Chondrocyte (in vitro differentiated cells): Measurements from ENCODE around the gene SPEM2. TPM values are rescaled to one million over a fixed set of nuclear protein-coding genes. Genes with fewer than 3 reads are reported as not detected.

Source experiments
- DNase-seq: peaks from one replicate; pipeline ENCODE4 v3.0.0; 2021; ENCODE audit warnings: mixed read lengths, low spot score
- H3K27ac Mint-ChIP-seq: one replicate; pipeline ENCODE4 v1.8.0; 2021; ENCODE audit warnings: mild to moderate bottlenecking, moderate library complexity, mixed read lengths; ENCODE audit not compliant: unreplicated experiment
- H3K27me3 Mint-ChIP-seq: 2 replicates; pipeline ENCODE4 v1.8.0; 2021; ENCODE audit warnings: low read depth, mixed read lengths
- H3K36me3 Mint-ChIP-seq: 2 replicates; pipeline ENCODE4 v1.8.0; 2021; ENCODE audit warnings: low read depth, mixed read lengths
- H3K4me1 Mint-ChIP-seq: 2 replicates; pipeline ENCODE4 v1.8.0; 2021; ENCODE audit warnings: low read depth, mild to moderate bottlenecking, mixed read lengths
- H3K4me3 Mint-ChIP-seq: one replicate; pipeline ENCODE4 v1.8.0; 2021; ENCODE audit warnings: mild to moderate bottlenecking, moderate library complexity, mixed read lengths; ENCODE audit not compliant: unreplicated experiment
- H3K9me3 Mint-ChIP-seq: 2 replicates; pipeline ENCODE4 v1.8.0; 2021; ENCODE audit warnings: low read depth, mixed read lengths
- total RNA-seq: library from RNA; stranded (reverse); gene quantifications from 3 replicates; pipeline ENCODE4 v1.2.1, GENCODE V29; 2021
- TF ChIP-seq, protein P1 (sequence below): fragments of 200-600 bp; sonication (generic); IDR thresholded peaks from 2 replicates; pipeline ENCODE4 v1.5.0; 2021; ENCODE audit warnings: antibody characterized with exemption, mild to moderate bottlenecking, moderate library complexity

SPEM2 gene
- total RNA-seq, 1 donor from 2014 or later, result not detected

DNA sequence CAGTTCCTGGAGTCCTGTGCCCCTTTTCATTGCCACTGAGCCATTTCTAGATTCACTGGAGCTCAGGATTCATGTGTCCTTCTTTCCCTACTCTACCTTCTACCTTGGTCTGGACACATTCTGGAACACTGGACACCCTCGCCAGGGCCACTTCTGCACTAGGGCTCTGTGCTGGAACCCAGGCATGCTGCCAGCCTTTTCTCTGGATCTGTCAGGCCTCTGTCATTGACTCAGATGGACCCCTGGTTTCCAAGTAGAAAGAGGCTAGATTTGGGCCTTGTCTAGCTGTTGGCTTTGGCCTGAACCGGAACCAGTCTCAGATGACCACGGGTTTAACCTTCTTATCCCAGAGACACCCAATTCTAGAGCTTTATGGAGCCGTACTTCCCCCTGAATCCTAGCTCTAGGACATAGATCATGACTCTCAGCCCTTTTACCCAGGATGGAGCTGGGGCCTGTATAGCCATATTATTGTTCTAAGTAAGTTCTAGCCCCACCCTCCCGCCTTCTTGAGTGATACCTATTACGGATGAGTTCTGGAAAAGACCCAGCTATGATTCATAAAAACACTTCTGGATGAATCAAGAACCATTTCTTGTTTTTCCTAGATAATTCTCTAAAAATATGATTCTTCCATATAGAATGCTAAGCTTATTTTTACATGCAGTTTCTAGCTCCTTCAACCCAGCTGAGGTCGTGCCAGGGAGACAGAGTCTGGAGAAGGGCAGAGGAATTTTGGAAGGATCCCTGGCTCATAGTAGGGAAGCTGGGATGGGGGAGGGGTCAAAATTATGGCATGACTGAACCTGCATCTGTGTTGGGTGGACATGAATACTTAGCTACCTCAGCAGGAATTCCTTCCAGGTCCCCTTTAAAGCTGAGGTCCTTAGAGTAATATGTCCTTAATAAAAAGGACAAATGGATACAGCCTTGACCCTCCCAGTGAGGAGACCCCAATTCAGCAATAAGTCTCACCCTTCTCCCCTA is 18.4 kb downstream of the SPEM2 start:
- no peak overlapping the region for H3K4me3 Mint-ChIP-seq
- DNase-seq, result no peak
- no peaks in the 10 kb centered on the region for H3K9me3 Mint-ChIP-seq
- peak overlapping the region; percentile 59 for H3K27ac Mint-ChIP-seq
- H3K36me3 Mint-ChIP-seq, result peaks cover 2% of the 10 kb centered on the region
- TF ChIP-seq, protein P1, sequence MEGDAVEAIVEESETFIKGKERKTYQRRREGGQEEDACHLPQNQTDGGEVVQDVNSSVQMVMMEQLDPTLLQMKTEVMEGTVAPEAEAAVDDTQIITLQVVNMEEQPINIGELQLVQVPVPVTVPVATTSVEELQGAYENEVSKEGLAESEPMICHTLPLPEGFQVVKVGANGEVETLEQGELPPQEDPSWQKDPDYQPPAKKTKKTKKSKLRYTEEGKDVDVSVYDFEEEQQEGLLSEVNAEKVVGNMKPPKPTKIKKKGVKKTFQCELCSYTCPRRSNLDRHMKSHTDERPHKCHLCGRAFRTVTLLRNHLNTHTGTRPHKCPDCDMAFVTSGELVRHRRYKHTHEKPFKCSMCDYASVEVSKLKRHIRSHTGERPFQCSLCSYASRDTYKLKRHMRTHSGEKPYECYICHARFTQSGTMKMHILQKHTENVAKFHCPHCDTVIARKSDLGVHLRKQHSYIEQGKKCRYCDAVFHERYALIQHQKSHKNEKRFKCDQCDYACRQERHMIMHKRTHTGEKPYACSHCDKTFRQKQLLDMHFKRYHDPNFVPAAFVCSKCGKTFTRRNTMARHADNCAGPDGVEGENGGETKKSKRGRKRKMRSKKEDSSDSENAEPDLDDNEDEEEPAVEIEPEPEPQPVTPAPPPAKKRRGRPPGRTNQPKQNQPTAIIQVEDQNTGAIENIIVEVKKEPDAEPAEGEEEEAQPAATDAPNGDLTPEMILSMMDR, result no peak
- H3K4me1 Mint-ChIP-seq, result peaks cover 48% of the 10 kb centered on the region
- peaks cover 9% of the 10 kb centered on the region for H3K27me3 Mint-ChIP-seq

- Mint-ChIP-seq H3K9me3 (no peaks in the 10 kb centered on the region), H3K36me3 (peaks cover 3% of the 10 kb centered on the region), H3K4me1 (peaks cover 40% of the 10 kb centered on the region), H3K4me3 (peak within 1 kb of the TSS; percentile 69), H3K27ac (peak within 1 kb of the TSS; percentile 59), H3K27me3 (peaks cover 10% of the 10 kb centered on the region)
- no peak for DNase-seq
- TF ChIP-seq, protein P1, result peak; percentile 20
These were observed 19.5 kb downstream of the SPEM2 start, which contains the start of gene CHRNB1 for GRCh38 chr17:7444682-7445618. TSS of gene CHRNB1 (plus strand) at chr17:7445061. CDS start at chr17:7445128, 67 bp downstream.

DNA sequence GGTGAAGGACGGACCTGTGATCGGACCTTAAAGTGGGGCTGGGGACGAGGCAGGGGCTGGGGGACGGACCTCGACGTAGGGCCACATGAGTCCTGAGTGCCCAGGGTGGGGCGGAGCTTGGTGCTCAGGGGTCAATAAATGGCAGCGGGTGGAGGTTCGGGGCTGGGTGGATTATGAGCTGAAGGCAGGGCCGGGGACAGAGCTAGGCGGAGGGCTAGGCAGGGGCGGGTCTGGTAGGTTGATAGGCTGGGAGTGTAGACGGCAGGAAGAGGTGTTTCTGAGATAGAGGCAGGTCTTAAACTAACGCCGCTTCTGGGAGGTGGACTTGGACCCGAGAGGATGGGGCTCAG is 20.2 kb downstream of the SPEM2 start:
- Mint-ChIP-seq H3K9me3 (no peaks in the 10 kb centered on the region), H3K4me1 (peaks cover 36% of the 10 kb centered on the region), H3K27me3 (peaks cover 10% of the 10 kb centered on the region), H3K27ac (no peak overlapping the region), H3K36me3 (peaks cover 3% of the 10 kb centered on the region), H3K4me3 (peak overlapping the region; percentile 69)
- DNase-seq, result no peak
- TF ChIP-seq, protein P1, result no peak

DNA sequence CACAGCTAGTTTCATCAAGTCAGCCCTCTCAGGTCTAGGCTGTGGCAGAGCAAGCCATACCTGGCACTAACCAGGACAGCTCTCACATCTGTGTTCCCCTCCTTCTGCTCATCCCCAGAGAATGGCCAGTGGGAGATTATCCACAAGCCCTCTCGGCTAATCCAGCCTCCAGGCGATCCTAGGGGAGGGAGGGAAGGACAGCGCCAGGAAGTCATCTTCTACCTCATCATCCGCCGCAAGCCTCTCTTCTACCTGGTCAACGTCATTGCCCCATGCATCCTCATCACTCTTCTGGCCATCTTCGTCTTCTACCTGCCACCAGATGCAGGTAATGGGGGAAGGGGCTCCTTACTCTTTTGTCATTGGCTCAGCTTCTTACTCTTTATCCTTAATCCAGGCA is 23.0 kb downstream of the SPEM2 start:
- TF ChIP-seq, protein P1, result no peak
- no peaks in the 10 kb centered on the region for H3K9me3 Mint-ChIP-seq
- H3K27ac Mint-ChIP-seq, result no peak overlapping the region
- no peak overlapping the region for H3K4me3 Mint-ChIP-seq
- DNase-seq, result no peak
- H3K36me3 Mint-ChIP-seq, result peaks cover 3% of the 10 kb centered on the region
- H3K27me3 Mint-ChIP-seq, result peaks cover 10% of the 10 kb centered on the region
- peaks cover 31% of the 10 kb centered on the region for H3K4me1 Mint-ChIP-seq
